Mesothelial cell of epicardium (in vitro differentiated cells): Measurements from ENCODE around the gene EMC8. TPM values are rescaled to one million over a fixed set of nuclear protein-coding genes. Genes with fewer than 3 reads are reported as not detected.
"Not testable (repeated sequence)": the region's sequence is repeated elsewhere in the genome, so short reads cannot be mapped to it uniquely, and the experiment has no call there.

Source experiments
- DNase-seq, 2 experiments: peaks; one replicate each; pipeline ENCODE4 v3.0.0; 2021; ENCODE audit warnings: low spot score in 2 of 2; ENCODE audit not compliant: unreplicated experiment in 2 of 2
- H3K27ac Mint-ChIP-seq: 2 replicates; pipeline ENCODE4 v1.8.0; 2021; ENCODE audit warnings: mixed read lengths
- H3K27me3 Mint-ChIP-seq: 2 replicates; pipeline ENCODE4 v1.8.0; 2021; ENCODE audit warnings: low read depth, mixed read lengths
- H3K36me3 Mint-ChIP-seq: 2 replicates; pipeline ENCODE4 v1.8.0; 2021; ENCODE audit warnings: mixed read lengths
- H3K4me1 Mint-ChIP-seq: 2 replicates; pipeline ENCODE4 v1.8.0; 2021; ENCODE audit warnings: mixed read lengths
- H3K4me3 Mint-ChIP-seq: 2 replicates; pipeline ENCODE4 v1.8.0; 2021; ENCODE audit warnings: mild to moderate bottlenecking, moderate library complexity, mixed read lengths
- H3K9me3 Mint-ChIP-seq: 2 replicates; pipeline ENCODE4 v1.8.0; 2021; ENCODE audit warnings: mixed read lengths
- total RNA-seq: library from RNA; stranded (reverse); gene quantifications from 3 replicates; pipeline ENCODE4 v1.2.1, GENCODE V29; 2021
- TF ChIP-seq, protein P1 (sequence below): fragments of 200-600 bp; sonication (generic); IDR thresholded peaks from one replicate; pipeline ENCODE4 v1.5.0; 2021; ENCODE audit warnings: antibody characterized with exemption; ENCODE audit not compliant: unreplicated experiment

The EMC8 gene
- total RNA-seq, 1 donor from 2014 or later, result 28.7 TPM

DNA sequence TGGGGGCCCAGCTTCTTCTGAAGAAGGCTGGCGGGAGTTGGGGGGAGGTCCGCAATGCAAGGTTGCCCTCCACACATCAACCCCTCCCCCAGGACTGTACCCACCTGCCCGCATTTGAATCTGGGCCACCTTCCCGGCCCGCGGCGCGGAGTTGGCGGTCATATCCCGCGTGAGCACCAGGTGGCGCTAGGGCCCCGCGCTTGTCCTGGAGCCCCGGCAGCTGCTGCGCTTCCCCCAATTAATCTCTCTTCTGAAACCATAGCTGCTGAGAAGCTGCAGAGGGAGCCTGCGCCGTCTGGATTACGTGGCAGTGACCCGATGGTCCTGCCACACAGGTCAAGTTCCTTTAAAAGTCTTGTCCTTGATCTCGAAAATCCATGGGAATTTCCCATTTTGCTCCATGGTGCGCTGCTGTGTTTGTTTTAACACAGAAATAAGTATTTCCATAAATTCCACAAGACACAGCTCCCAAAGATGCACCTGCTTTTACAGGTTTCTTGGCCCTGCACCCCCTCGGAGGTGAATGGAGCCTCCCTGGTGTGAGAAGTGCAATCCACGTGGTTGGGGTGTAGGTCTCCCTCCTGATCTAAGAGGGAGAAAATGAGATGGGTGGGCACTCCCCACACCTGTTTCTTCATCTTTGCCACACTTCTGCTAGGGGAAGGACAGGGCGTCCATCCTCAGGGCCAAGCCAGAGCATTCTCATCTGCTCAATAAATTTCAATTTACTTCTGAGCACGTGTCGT lies 22.2 kb upstream of the EMC8 start:
- Mint-ChIP-seq H3K4me3 (no peak overlapping the region), H3K4me1 (peaks cover 6% of the 10 kb centered on the region), H3K9me3 (no peaks in the 10 kb centered on the region), H3K27ac (no peak overlapping the region), H3K36me3 (no peaks in the 10 kb centered on the region), H3K27me3 (peaks cover 31% of the 10 kb centered on the region)
- peak; percentile 63 to 94 for DNase-seq
- TF ChIP-seq, protein P1, sequence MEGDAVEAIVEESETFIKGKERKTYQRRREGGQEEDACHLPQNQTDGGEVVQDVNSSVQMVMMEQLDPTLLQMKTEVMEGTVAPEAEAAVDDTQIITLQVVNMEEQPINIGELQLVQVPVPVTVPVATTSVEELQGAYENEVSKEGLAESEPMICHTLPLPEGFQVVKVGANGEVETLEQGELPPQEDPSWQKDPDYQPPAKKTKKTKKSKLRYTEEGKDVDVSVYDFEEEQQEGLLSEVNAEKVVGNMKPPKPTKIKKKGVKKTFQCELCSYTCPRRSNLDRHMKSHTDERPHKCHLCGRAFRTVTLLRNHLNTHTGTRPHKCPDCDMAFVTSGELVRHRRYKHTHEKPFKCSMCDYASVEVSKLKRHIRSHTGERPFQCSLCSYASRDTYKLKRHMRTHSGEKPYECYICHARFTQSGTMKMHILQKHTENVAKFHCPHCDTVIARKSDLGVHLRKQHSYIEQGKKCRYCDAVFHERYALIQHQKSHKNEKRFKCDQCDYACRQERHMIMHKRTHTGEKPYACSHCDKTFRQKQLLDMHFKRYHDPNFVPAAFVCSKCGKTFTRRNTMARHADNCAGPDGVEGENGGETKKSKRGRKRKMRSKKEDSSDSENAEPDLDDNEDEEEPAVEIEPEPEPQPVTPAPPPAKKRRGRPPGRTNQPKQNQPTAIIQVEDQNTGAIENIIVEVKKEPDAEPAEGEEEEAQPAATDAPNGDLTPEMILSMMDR, result peak; percentile 97

DNA sequence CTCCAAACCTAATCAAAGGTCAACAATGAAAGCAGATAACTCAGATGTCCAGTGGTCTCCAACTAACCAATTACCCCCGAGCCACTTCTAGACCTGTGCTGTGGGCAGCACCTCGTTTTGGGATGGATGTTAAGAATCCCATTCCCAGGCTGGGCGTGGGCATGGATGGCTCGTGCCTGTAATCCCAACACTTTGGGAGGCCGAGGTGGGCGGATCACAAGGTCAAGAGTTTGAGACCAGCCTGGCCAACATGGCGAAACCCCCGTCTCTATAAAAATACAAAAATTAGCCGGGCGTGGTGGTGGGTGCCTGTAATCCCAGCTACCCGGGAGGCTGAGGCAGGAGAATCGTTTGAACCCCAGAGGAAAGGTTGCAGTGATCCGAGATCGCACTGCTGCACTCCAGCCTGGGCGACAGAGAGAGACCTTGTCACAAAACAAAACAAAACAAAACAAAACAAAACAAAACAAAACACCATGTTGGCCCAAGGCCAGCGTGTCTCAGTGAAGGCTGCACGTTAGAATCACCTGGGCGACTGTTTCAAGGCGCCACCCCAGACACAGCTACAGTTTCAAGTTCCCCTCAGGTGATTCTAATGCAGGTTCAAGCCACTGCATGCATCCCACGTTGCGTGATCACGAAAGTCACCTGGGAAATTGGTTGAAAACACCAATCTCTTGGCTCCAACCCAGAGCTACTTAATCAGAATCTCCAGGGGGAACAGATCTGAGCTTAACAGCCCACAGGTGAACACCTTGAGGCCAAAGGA lies 21.4 kb upstream of the EMC8 start:
- Mint-ChIP-seq H3K4me3 (no peak overlapping the region), H3K36me3 (no peaks in the 10 kb centered on the region), H3K4me1 (peaks cover 6% of the 10 kb centered on the region), H3K27ac (no peak overlapping the region), H3K9me3 (no peaks in the 10 kb centered on the region), H3K27me3 (peaks cover 31% of the 10 kb centered on the region)
- no peak for DNase-seq
- TF ChIP-seq, protein P1, result no peak

DNA sequence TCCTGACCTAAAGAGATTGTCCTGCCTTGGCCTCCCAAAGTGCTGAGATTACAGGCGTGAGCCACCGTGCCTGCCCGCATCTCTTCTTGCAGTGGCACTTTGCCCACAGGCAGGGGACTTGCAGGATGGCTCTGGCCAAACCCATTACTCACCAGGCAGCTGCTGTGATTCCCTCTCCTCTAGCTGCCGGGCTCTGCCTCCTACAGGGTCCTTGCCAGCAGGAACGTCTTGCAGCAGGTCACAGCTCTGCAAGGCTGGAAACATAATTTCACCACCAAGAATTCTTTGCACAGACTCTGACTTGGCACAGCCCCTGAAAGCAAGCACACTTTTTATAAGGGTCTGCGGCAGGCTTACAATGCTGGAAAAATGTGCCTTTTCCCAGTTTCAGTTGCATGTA lies 20.4 kb upstream of the EMC8 start:
- Mint-ChIP-seq H3K27ac (no peak overlapping the region), H3K9me3 (no peaks in the 10 kb centered on the region), H3K4me1 (peaks cover 6% of the 10 kb centered on the region), H3K27me3 (peaks cover 35% of the 10 kb centered on the region), H3K4me3 (no peak overlapping the region), H3K36me3 (no peaks in the 10 kb centered on the region)
- DNase-seq, result no peak
- TF ChIP-seq, protein P1, result no peak

DNA sequence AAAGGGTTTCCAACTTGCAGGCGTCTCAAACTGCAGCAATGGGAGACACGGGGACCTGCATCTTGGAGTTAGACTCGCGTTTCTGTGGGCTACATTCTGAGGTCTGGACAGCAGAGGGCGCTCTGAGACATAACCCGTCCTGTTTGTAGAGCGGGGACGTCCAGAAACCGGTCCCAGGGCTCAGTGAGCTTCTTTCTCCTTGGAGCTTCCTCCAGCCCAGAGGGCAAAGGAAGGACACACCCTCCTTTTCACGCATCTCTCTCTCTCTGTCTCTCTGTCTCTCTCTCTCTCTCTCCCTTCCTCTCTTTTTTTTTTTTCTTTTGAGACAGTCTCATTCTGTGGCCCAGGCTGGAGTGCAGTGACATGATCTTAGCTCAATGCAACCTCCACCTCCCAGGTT lies 19.9 kb upstream of the EMC8 start:
- Mint-ChIP-seq H3K9me3 (no peaks in the 10 kb centered on the region), H3K4me1 (peaks cover 6% of the 10 kb centered on the region), H3K27ac (no peak overlapping the region), H3K27me3 (peaks cover 40% of the 10 kb centered on the region), H3K36me3 (no peaks in the 10 kb centered on the region), H3K4me3 (no peak overlapping the region)
- peak; percentile 58 to 83 for DNase-seq
- TF ChIP-seq, protein P1, result peak; percentile 63

DNA sequence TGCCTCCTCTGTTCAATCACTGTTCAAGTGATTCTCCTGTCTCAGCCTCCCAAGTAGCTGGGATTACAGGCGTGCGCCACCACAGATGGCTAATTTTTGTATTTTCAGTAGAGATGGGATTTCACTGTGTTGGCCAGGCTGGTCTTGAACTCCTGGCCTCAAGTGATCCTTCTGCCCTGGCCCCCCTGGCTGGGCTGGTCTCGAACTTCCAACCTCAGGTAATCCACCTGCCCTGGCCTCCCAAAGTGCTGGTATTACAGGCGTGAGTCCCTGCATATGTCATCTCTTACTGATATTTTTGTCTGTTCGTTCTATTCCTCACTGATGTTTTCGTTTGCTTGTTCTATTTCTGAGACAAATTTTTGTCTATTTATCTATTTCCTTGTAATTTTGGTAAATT lies 17.9 kb upstream of the EMC8 start:
- H3K9me3 Mint-ChIP-seq, H3K4me1 Mint-ChIP-seq, H3K36me3 Mint-ChIP-seq, DNase-seq, H3K4me3 Mint-ChIP-seq, H3K27ac Mint-ChIP-seq: not testable (repeated sequence)
- H3K27me3 Mint-ChIP-seq, result peaks cover 60% of the 10 kb centered on the region

DNA sequence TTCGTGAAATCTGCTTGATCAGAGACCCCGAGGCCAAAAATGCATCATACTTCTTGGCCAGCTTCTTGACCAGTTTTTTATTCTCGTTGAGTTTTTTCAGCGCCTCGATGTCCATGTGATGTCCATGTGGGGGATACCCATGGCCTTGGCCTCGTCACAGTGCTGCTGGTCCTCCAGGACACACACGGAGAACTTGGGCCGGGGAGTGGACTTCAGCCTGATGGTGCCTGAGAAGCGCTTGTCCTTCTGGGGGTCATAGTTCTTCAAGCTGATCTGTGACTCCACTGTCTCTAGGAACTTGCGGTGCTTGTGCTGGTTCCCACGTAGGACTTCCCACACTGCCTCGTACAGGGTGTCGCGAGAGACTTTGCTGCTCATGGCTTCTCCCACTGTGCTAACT lies 16.8 kb upstream of the EMC8 start:
- DNase-seq, result no peak

More for the DNA sequence above, 16.8 kb upstream of the EMC8 start:
- TF ChIP-seq, protein P1, result no peak
- Mint-ChIP-seq H3K4me3 (no peak overlapping the region), H3K27ac (no peak overlapping the region), H3K9me3 (no peaks in the 10 kb centered on the region), H3K36me3 (no peaks in the 10 kb centered on the region), H3K27me3 (peaks cover 65% of the 10 kb centered on the region), H3K4me1 (no peaks in the 10 kb centered on the region)
